KMS-11 (cell line): ENCODE results near the gene ELN.

Experiments
- H2AFZ ChIP-seq: fragments of 200-600 bp; sonication (generic); 2 replicates; pipeline ENCODE4 v1.6.1; 2016; ENCODE audit warnings: antibody characterized with exemption, mixed run types, low read depth
- H3K27ac ChIP-seq: fragments of 200-600 bp; sonication (generic); 2 replicates; pipeline ENCODE4 v1.6.1; 2016; ENCODE audit warnings: mild to moderate bottlenecking, mixed run types
- H3K27me3 ChIP-seq: fragments of 200-600 bp; sonication (generic); 2 replicates; pipeline ENCODE4 v1.6.1; 2017; ENCODE audit warnings: mild to moderate bottlenecking, low read depth, mixed run types, moderate library complexity; ENCODE audit not compliant: insufficient read depth
- H3K36me3 ChIP-seq: fragments of 200-600 bp; sonication (generic); 2 replicates; pipeline ENCODE4 v1.6.1; 2017; ENCODE audit warnings: mild to moderate bottlenecking, mixed run types; ENCODE audit not compliant: insufficient read depth
- H3K4me1 ChIP-seq: fragments of 200-600 bp; sonication (generic); 2 replicates; pipeline ENCODE4 v1.6.1; 2016; ENCODE audit warnings: mild to moderate bottlenecking, low read depth, mixed run types; ENCODE audit not compliant: poor library complexity, severe bottlenecking
- H3K4me2 ChIP-seq: fragments of 200-600 bp; sonication (generic); 2 replicates; pipeline ENCODE4 v1.7.0; 2016; ENCODE audit warnings: mild to moderate bottlenecking, mixed run types
- H3K4me3 ChIP-seq: fragments of 200-600 bp; sonication (generic); IDR thresholded peaks from 2 replicates; pipeline ENCODE4 v1.6.1; 2017; ENCODE audit warnings: low read depth, low read length, mixed read lengths; ENCODE audit not compliant: insufficient read depth
- H3K79me2 ChIP-seq: fragments of 200-600 bp; sonication (generic); 2 replicates; pipeline ENCODE4 v1.6.1; 2016; ENCODE audit warnings: low read depth, mixed run types; ENCODE audit not compliant: insufficient read depth
- H3K9ac ChIP-seq: fragments of 200-600 bp; sonication (generic); 2 replicates; pipeline ENCODE4 v1.6.1; 2016; ENCODE audit warnings: mild to moderate bottlenecking, mixed run types
- H4K20me1 ChIP-seq: fragments of 200-600 bp; sonication (generic); 2 replicates; pipeline ENCODE4 v1.6.1; 2016; ENCODE audit warnings: mild to moderate bottlenecking, mixed run types; ENCODE audit not compliant: insufficient read depth
- TF ChIP-seq, protein P1 (sequence below): fragments of 200-600 bp; sonication (generic); conservative IDR thresholded peaks from 2 replicates; pipeline ENCODE4 v1.6.1; 2017; ENCODE audit warnings: low read depth, mild to moderate bottlenecking, antibody characterized with exemption, low read length, moderate library complexity, mixed read lengths

Gene ELN

DNA sequence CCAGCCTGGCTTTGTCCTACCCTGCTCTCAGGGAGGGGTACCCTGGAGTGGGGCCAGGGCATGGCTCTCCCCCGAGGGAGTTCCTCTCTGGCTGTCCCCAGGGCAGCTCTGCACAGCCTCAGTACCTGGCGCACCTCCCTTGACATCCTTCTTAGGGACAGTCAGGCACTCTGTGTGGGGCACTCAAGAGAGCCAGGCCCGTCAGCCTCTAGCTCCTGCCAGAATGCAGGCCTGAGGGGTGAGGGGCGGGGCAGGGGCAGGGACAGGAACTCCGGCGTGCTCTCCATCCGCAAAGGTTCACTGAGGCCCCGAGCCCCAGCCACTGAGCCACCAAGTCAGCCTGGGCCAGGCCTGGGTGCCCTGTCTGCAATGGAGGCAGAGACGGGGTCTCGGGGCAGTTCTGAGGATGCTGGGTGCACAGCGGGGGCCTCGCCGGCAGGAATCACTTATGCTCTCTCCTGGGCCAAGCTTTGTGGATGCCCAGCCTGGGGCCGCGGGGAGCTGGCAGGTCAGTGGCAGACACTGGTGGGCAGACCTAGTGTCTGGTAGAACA, 65.8 kb downstream of the ELN start:
- Histone ChIP-seq H3K27ac (no peak overlapping the region), H3K4me1 (no peaks in the 10 kb centered on the region), H3K27me3 (no peaks in the 10 kb centered on the region), H3K4me2 (no peak overlapping the region), H2AFZ (no peak overlapping the region), H3K4me3 (no peak overlapping the region), H3K36me3 (no peaks in the 10 kb centered on the region), H3K9ac (no peak overlapping the region), H3K79me2 (no peaks in the 10 kb centered on the region), H4K20me1 (no peaks in the 10 kb centered on the region)
- TF ChIP-seq, protein P1, sequence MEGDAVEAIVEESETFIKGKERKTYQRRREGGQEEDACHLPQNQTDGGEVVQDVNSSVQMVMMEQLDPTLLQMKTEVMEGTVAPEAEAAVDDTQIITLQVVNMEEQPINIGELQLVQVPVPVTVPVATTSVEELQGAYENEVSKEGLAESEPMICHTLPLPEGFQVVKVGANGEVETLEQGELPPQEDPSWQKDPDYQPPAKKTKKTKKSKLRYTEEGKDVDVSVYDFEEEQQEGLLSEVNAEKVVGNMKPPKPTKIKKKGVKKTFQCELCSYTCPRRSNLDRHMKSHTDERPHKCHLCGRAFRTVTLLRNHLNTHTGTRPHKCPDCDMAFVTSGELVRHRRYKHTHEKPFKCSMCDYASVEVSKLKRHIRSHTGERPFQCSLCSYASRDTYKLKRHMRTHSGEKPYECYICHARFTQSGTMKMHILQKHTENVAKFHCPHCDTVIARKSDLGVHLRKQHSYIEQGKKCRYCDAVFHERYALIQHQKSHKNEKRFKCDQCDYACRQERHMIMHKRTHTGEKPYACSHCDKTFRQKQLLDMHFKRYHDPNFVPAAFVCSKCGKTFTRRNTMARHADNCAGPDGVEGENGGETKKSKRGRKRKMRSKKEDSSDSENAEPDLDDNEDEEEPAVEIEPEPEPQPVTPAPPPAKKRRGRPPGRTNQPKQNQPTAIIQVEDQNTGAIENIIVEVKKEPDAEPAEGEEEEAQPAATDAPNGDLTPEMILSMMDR = no peak

DNA sequence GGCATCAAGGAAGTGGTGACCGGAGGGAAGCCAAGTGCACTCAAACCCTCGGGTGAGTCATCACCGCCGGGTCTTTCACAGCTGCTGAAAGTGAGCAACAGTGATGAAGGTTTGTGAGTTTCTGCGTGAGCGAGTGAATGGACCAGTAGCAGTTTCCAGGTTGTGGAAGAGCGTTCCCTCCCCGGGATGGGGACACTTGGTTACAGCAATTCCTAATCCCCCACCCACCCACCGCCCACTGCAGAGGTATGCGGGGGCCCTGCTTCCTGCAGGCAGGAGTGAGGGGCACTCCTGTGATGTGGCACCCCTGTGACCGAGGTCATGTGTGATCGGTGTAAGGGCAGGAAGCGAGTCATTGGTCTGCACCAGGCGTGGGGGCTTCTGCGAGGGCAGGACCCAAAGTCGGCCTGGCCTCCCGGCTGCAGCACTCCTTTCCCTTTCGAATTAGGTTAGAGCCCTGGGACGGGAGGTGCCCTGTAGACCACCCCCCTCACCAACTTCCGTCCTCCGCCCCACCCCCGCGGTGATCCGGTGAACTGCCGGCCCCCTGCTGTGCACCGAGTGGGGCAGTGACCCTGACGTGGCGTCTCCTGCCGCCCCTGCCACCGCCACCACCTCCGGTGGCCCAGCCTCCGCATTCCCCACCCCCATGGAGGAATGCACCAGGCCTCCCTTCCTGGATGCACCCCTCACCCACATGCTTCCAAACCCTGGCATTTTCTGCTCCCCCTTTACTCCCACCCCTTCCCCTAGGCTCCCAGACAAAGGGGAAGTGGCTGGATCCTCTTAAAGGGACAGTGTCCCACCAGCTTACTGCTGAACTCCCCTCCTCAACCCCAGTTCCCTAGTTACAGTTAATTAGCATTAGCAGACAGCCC, 66.5 kb downstream of the ELN start:
- Histone ChIP-seq H3K4me1 (no peaks in the 10 kb centered on the region), H4K20me1 (no peaks in the 10 kb centered on the region), H3K4me2 (no peak overlapping the region), H3K27me3 (no peaks in the 10 kb centered on the region), H2AFZ (no peak overlapping the region), H3K4me3 (no peak overlapping the region), H3K36me3 (no peaks in the 10 kb centered on the region), H3K9ac (no peak overlapping the region), H3K27ac (no peak overlapping the region), H3K79me2 (no peaks in the 10 kb centered on the region)
- TF ChIP-seq, protein P1 = no peak

DNA sequence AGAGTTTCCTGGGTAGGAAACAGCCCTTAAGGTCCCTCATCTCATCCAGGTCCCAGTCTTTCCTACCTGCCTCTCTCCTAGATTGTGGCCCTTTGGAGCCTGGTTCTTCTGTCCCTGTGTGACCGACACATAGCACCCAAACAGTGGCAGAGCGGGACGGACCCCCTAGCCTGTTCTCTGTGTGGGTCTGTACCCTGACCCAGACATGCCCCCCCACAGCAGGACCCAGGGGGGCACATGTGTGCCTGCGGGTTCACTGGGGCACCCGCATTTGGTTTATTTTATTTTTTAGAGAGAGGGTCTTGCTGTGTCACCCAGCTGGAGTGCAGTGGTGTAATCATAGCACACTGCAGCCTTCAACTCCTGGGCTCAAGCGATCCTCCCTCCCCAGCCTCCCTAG, 67.2 kb downstream of the ELN start:
- H3K36me3 ChIP-seq = no peaks in the 10 kb centered on the region
- H2AFZ ChIP-seq = no peak overlapping the region
- TF ChIP-seq, protein P1 = no peak
- H4K20me1 ChIP-seq = no peaks in the 10 kb centered on the region
- H3K27me3 ChIP-seq = no peaks in the 10 kb centered on the region
- no peak overlapping the region for H3K4me2 ChIP-seq
- no peaks in the 10 kb centered on the region for H3K79me2 ChIP-seq
- no peak overlapping the region for H3K27ac ChIP-seq
- H3K4me3 ChIP-seq = no peak overlapping the region
- no peaks in the 10 kb centered on the region for H3K4me1 ChIP-seq
- no peak overlapping the region for H3K9ac ChIP-seq

DNA sequence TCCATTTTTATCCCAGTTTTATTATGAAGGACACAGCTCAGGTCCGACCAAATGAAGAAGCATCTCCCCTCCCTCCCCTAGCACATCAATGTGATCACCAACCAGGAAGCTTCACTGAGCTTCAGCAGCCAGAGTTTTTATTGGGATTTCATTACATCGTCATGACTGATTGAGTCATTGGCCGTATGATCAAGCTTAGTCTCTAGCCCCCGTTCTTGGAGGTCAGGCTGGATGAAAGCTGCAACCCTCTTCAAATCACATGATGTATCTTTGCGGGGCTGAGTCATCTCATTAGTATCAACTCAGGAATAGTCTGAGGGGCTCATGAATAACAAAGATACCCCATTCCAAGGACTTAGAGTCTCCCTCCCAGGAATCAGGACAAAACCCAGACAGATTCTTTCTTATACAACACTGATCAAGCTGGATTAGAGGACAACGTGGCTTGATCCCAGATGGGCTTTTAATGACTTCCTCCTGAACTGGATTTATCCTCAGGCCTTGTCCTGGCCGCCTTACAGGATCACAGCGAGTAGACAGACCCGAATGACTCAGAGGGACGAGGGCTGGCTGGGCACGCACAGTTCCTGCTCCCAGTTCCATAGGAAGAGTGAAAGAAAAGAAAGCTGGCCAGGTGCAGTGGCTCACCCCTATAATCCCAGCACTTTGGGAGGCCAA, 70.1 kb downstream of the ELN start:
- no peak overlapping the region for H2AFZ ChIP-seq
- H3K79me2 ChIP-seq = no peaks in the 10 kb centered on the region
- H3K4me2 ChIP-seq = no peak overlapping the region
- H4K20me1 ChIP-seq = no peaks in the 10 kb centered on the region
- H3K27ac ChIP-seq = no peak overlapping the region
- H3K4me3 ChIP-seq = no peak overlapping the region
- H3K4me1 ChIP-seq = no peaks in the 10 kb centered on the region
- no peaks in the 10 kb centered on the region for H3K36me3 ChIP-seq
- TF ChIP-seq, protein P1 = no peak
- H3K27me3 ChIP-seq = no peaks in the 10 kb centered on the region
- H3K9ac ChIP-seq = no peak overlapping the region
